Left lobe of liver (tissue), 1 donor: ENCODE data around the gene COL2A1. TPM values are rescaled to one million over a fixed set of nuclear protein-coding genes. Genes with fewer than 3 reads are reported as not detected.

ENCODE experiments used
- total RNA-seq: library from RNA; stranded (reverse); gene quantifications from one replicate; pipeline ENCODE4 v1.2.1, GENCODE V29; 2021
- donor health status: DM: no; HTN: yes; CAD: no.

The COL2A1 gene
- total RNA-seq, 1 donor from 2014 or later: 0.08 TPM

Other genes starting within 250 kb of the COL2A1 start
- gene RAPGEF3, start 245.6 kb downstream of the COL2A1 start, total RNA-seq: 2.1 TPM
- gene SLC48A1, start 231.2 kb downstream of the COL2A1 start, total RNA-seq: 14.1 TPM
- gene HDAC7, start 184.6 kb downstream of the COL2A1 start, total RNA-seq: 8.1 TPM
- 0.28 TPM for gene VDR, start 99.5 kb downstream of the COL2A1 start, total RNA-seq
- 14.8 TPM for gene TMEM106C, start 40.9 kb downstream of the COL2A1 start, total RNA-seq
- 3.9 TPM for gene SENP1, start 101.6 kb upstream of the COL2A1 start, total RNA-seq
- 5.4 TPM for gene PFKM, start 114.9 kb upstream of the COL2A1 start, total RNA-seq
- 24.7 TPM for gene ASB8, start 153.0 kb upstream of the COL2A1 start, total RNA-seq
- gene CCDC184, start 179.2 kb upstream of the COL2A1 start, total RNA-seq: not detected
- not detected for gene OR10AD1, start 198.8 kb upstream of the COL2A1 start, total RNA-seq